Measurements from ENCODE around the gene MTFP1.
"Not testable (repeated sequence)": the region's sequence is repeated elsewhere in the genome, so short reads cannot be mapped to it uniquely, and the experiment has no call there.

MTFP1 gene

GRCh38 chr22:30425616-30426387 lies at the start of gene MTFP1:
TSS of gene MTFP1 (plus strand) at chr22:30425768. CDS start at chr22:30425880, 112 bp downstream.
- DNase-seq, result peak; percentile 73 to 74

GRCh38 chr22:30380011-30380410 lies 45.6 kb upstream of the MTFP1 start:
- no peak for DNase-seq

- DNase-seq, result peak; percentile 54 to 63
Measured at GRCh38 chr22:30381264-30381663, 44.3 kb upstream of the MTFP1 start.

- no peak for DNase-seq
Measured at GRCh38 chr22:30382340-30382739, 43.2 kb upstream of the MTFP1 start.

GRCh38 chr22:30383061-30383460 lies 42.5 kb upstream of the MTFP1 start:
- no peak for DNase-seq

- DNase-seq, result no peak
Measured at GRCh38 chr22:30385942-30386341, 39.6 kb upstream of the MTFP1 start.

GRCh38 chr22:30386608-30386959 lies 39.0 kb upstream of the MTFP1 start:
- no peak for DNase-seq

GRCh38 chr22:30386960-30387827 lies 38.4 kb upstream of the MTFP1 start, which contains the start of gene RNF215:
TSS of gene RNF215 (minus strand) at chr22:30387411. CDS start at chr22:30387313, 98 bp downstream.
- DNase-seq, result peak; percentile 85 to 90

GRCh38 chr22:30390974-30391691 lies 34.4 kb upstream of the MTFP1 start:
- peak; percentile 86 for DNase-seq

- DNase-seq, result no peak
Measured at GRCh38 chr22:30392661-30393321, 32.8 kb upstream of the MTFP1 start.

- no peak for DNase-seq
Measured at GRCh38 chr22:30393322-30393680, 32.3 kb upstream of the MTFP1 start.

GRCh38 chr22:30393885-30394284 lies 31.7 kb upstream of the MTFP1 start:
- no peak for DNase-seq

GRCh38 chr22:30396871-30397655 lies 28.5 kb upstream of the MTFP1 start, which contains the start of gene SEC14L2:
TSS of gene SEC14L2 (plus strand) at chr22:30397018. CDS start at chr22:30397117, 99 bp downstream.
- peak; percentile 79 to 83 for DNase-seq

GRCh38 chr22:30397656-30398635 lies 27.6 kb upstream of the MTFP1 start:
- DNase-seq, result peak in 1 of 2 experiments; percentile 41

- no peak for DNase-seq
Measured at GRCh38 chr22:30398685-30399680, 26.6 kb upstream of the MTFP1 start.

GRCh38 chr22:30399718-30400117 lies 25.9 kb upstream of the MTFP1 start:
- DNase-seq, result no peak

GRCh38 chr22:30400159-30400558 lies 25.4 kb upstream of the MTFP1 start:
- DNase-seq, result no peak

GRCh38 chr22:30401024-30401423 lies 24.5 kb upstream of the MTFP1 start:
- DNase-seq, result not testable (repeated sequence)
